Spleen (tissue), 7 donors: ENCODE results near the gene MCRIP1.
"Not testable (repeated sequence)": the region's sequence is repeated elsewhere in the genome, so short reads cannot be mapped to it uniquely, and the experiment has no call there.

Experiments used
- POLR2A ChIP-seq, 3 donors: fragments of 450-650 bp; IDR thresholded peaks; one replicate each; pipeline ENCODE4 v1.5.1; 2017; ENCODE audit warnings: antibody characterized with exemption in 3 of 3, mild to moderate bottlenecking in 1 of 3
- POLR2AphosphoS5 ChIP-seq, 3 donors: sonication (generic); formaldehyde crosslinking; IDR thresholded peaks; one replicate each; pipeline ENCODE4 v1.5.1; 2017; ENCODE audit warnings: antibody characterized with exemption in 3 of 3
- TF ChIP-seq, protein P1 (sequence below), 11 experiments: fragments of 200-600 bp in 7 of 11; fragments of 450-650 bp in 4 of 11; sonication (generic) in 4 of 11; IDR thresholded peaks in 8 of 11; conservative IDR thresholded peaks in 3 of 11; 1 replicate in 7 of 11; 2 replicates in 4 of 11; pipeline versions ENCODE4 v1.4.0 to v1.8.0; 2016 to 2021; ENCODE audit warnings: antibody characterized with exemption in 11 of 11, inconsistent platforms in 4 of 11, mild to moderate bottlenecking in 1 of 11
- donor health status: DM: no; HTN: no; CAD: no; lungs with moderate emphysema.
- donor health status: DM: no; HTN: no; CAD: no.
- donor health status: DM: no; HTN: no; CAD: no.

DNA sequence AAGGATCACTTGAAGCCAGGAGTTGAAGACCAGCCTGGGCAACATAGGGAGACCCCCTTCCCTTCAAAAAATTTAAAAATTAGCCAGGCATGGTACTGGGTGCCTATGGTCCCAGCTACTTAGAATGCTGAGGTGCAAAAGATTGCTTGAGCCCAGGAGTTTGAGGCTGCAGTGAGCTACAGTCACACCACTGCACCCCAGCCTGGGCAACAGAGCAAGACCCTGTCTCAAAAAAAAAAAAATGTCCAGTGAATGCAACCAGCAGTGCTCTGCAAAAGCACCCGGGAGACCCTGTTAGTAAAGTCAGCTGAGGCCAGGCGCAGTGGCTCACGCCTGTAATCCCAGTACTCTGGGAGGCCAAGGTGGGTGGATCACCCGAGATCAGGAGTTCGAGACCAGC lies 7.0 kb upstream of the MCRIP1 start:
- TF ChIP-seq, protein P1, sequence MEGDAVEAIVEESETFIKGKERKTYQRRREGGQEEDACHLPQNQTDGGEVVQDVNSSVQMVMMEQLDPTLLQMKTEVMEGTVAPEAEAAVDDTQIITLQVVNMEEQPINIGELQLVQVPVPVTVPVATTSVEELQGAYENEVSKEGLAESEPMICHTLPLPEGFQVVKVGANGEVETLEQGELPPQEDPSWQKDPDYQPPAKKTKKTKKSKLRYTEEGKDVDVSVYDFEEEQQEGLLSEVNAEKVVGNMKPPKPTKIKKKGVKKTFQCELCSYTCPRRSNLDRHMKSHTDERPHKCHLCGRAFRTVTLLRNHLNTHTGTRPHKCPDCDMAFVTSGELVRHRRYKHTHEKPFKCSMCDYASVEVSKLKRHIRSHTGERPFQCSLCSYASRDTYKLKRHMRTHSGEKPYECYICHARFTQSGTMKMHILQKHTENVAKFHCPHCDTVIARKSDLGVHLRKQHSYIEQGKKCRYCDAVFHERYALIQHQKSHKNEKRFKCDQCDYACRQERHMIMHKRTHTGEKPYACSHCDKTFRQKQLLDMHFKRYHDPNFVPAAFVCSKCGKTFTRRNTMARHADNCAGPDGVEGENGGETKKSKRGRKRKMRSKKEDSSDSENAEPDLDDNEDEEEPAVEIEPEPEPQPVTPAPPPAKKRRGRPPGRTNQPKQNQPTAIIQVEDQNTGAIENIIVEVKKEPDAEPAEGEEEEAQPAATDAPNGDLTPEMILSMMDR (IDR thresholded peaks at IDR 0.05 in 8 of 11, conservative IDR thresholded peaks at IDR 0.05 in 3 of 11), result not testable (repeated sequence)
- not testable (repeated sequence) for TF ChIP-seq POLR2AphosphoS5, POLR2A (IDR thresholded peaks at IDR 0.05)
